NCI-H1436 treated with DMSO at 0.1 percent for 48 hours (cell line): Measurements from ENCODE around the gene TIAM2.

Experiments
- DNase-seq: peaks from one replicate; lab custom pipeline; 2025; lab: John Stamatoyannopoulos, UW

Gene TIAM2

DNA sequence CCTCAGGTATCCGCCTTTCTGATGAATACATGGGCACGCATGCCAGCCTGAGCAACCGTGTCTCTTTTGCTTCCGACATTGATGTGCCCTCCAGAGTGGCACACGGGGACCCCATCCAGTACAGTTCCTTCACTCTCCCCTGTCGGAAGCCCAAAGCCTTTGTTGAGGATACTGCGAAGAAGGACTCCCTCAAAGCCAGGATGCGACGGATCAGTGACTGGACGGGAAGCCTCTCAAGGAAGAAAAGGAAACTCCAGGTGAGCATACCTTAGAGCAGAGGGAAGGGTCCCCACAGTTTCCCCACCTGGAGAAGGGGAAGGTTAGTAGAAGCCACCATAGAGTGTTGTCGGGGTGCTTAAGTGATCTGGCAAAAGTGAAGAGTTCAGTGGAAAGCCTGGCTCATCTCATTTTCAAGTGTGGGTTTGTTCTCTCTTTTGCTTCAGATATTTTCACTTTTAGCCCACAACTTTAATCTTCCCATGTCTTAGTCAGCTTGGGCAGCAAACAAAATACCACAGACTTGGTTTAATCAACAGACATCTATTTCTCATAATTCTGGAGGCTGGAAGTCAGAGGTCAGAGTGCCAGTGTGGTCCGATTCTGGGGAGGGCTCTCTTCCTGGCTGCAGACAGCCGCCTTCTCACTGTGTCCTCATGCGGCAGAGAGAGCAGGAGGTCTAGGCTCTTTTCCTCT, 135.2 kb downstream of the TIAM2 start:
- DNase-seq, result no peak

DNA sequence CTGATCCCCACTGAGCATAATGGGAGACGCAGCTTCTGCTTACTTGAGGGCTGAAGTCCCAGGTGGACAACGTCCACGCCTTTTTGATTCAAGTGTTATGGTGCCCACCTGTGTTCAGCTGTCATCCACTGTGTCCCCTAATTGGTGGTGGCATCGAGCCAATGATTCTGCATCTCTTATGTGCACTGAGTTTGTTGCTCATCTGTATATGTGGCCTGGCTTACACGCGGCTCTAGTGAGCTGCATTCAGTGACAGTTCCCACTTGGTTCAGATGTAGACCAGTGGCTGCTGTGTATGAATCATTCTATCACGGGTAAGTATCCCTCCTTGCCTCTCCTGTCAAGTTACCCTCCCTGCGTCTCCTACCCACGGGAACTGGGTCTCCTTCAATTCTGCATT, 137.5 kb downstream of the TIAM2 start:
- no peak for DNase-seq

DNA sequence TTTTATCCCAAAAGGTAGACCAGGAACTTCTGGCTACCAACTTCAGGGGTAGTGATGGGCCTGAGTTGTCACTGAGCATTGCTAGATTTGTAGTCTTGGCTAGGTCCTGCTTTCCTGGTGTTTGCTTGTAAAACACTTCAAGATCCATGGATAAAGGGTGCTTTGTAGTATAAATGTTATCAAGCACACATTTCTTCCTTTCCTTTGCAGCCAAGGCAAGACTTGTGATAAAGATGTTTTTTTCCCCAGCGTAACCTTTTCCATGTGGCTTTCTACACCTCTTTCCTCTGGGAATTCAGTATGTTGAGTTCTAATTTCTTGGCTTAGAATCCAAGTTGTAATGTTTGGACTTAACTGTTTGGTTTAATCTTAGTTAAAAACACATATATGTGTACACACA, 145.9 kb downstream of the TIAM2 start:
- no peak for DNase-seq

DNA sequence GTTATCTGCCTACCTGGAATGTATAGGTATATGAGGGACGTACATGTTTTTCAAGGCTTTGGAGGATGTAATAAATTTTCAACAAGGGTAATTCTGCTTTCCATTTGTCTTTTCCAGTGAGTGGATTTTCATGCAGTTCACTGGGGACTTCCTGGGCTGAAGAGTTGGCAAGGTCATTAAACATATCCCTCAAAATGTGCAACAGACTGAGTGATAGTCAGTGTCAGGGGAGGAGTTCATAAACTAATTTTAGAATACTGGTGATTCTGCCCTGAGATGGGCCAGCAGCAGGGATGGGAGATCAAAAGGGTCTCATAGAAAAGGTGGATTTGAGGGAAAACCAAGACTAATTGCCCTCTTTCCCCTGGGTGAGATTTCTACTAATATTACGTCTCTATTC, 146.4 kb downstream of the TIAM2 start:
- DNase-seq, result no peak

DNA sequence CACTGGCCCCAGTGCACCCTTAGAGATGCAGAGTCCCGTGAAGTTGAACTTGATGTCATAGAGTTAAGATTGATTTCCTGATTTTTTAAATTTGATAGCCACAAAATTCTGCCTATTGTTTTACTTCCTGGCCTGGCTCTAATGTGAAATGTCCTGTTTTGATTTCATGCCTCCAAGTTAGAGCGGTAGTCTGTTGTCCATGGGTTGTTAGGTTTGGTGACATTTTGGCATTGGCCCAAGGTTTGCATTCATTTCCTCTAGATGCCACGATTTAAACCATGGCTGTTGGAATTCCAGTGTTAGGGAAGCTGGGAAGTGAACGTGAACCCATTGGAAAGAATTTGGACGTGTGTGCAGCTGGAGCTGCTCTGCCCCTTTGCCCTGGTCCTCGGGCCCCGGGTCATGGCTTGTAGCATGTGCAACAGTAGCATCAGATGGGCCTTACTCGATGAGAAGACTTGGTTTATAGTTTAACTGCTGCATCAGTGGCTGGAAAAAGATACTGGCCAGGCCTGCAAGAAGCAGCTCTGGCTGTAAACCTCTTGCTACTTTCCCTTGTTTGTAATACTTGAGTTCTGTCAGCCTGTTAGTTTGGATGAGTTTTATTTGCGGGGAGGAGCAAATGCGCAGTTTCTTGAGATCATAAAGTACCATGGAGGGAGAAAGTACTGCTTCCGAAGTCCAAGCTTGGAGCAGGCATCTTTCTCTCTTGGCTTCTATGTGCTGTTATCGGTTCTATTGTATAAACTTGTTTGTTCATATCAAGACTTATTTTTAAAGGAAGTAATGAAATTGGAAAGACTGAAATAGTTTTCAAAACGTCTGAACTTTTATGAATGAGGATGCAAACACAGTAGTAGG, 147.3 kb downstream of the TIAM2 start:
- no peak for DNase-seq

DNA sequence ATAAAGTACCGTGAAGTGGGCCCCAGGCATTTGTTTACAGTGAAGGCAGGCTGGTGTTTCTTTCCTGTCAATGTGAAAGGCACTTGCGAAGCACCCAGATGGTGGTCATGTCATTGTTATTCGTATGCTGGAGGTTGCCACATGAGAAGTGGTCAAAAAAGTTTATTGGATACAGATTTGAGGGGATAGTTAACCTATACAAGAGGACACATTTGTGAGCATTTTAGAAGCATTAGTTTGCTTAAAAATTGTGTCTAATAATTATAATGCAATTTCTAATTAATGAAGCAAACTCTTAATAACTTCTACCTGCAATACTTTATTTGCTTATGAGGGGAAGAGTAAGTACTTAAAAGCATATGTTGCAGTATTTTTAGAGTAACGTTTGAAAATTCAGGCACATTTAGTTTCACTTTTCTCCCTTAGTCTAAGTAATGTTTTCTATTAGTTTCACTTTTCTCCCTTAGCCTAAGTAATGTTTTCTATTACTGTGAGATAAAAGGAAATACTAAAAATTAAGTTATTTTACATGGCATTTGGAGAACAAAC, 148.0 kb downstream of the TIAM2 start:
- DNase-seq, result no peak

DNA sequence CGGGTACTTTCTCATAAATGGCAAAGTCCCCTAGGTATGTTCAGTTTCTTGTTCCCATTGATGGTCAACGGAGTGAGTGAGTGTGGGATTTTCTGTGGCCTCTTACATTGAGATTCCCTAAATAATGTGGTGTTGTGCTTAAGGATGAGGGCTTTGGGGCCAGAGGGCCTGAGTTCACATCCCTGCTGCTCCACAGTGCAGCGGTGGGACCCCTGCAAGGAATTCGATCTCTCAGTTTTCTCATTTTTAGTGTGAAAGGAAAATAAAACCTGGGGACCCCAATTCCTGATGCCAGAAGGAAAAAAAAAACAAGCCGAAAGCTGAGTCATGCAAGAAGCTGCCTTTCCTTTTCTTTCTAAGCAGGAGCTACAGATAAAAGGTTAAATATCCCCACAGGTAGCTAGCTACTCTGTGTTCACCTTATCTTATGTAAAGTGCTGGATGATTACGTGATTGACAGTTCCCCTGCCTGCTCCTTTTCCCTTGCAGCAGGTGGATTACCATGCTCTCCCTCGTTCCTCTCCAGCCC, 148.5 kb downstream of the TIAM2 start:
- no peak for DNase-seq

DNA sequence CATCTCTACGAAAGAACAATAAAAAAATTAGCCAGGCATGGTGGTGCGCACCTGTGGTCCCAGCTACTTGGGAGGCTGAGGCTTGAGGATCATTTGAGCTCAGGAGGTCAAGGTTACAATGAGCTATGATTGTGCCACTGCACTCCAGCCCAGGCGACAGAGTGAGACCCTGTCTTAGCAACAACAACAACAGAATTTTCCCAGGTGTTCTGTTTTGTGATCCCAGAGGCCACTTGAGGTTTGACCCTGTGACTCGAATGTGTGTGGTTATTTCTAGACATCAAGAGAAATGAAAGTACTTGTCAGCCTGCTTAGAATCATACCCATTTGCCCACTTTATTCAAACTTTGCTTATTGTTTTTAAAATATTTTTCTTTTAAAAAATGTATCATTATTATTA, 151.1 kb downstream of the TIAM2 start:
- no peak for DNase-seq

DNA sequence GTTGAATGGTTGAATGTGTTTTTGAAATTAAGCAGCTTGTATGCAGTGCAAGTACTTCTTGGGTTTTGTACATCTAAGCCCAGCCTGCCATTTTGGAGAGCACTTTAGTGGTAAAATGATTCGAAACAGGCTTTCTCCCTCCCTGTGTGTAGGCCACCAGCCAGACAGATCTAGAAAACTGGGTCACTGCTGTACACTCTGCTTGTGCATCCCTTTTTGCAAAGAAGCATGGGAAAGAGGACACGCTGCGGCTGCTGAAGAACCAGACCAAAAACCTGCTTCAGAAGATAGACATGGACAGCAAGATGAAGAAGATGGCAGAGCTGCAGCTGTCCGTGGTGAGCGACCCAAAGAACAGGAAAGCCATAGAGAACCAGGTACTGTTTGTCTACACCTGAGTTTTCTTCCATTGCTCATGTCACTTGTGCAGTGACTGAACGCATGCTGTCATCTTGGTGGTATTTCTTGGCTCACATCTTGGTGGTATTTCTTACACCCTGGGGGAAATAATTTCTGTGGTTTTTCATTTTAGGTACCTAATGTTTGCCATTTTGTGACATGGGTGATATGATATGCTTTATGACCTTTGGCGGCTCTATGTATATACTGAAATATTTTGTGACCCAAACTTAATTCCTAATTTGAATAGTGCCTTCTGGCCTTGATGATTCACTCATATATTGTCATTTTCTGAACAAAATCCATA, 153.0 kb downstream of the TIAM2 start:
- no peak for DNase-seq

DNA sequence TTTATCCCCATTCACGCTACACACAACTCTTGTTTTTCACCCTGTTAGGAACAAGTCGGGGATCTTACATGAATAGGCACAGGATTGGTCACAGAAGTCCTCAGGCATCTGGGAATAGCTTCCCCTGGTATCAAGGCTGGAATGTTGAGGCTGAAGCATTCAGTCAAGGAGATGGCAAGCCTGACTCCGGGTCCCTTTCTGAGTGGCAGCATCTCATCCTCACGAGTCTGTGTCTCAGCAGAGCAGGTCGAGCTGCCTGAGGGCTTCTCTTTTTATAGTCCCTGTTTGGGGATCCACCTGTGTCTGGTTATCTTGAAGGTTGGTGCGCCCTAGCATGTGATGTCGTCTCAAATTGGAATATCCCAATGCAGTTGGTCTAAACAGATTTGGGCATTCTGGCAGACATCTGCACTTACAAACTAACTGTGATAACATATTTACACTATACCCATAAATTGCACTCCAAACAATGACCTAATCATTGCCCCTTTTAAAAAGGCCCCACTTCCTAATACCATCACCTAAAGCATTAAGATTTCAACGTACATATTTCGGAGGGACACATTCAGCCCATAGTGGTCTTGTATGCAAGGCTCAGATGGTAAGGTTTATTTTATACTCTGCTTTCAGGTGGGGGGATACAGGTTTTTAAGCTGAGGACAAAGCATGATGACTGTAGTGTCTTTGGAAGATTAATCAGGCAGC, 156.0 kb downstream of the TIAM2 start:
- no peak for DNase-seq

DNA sequence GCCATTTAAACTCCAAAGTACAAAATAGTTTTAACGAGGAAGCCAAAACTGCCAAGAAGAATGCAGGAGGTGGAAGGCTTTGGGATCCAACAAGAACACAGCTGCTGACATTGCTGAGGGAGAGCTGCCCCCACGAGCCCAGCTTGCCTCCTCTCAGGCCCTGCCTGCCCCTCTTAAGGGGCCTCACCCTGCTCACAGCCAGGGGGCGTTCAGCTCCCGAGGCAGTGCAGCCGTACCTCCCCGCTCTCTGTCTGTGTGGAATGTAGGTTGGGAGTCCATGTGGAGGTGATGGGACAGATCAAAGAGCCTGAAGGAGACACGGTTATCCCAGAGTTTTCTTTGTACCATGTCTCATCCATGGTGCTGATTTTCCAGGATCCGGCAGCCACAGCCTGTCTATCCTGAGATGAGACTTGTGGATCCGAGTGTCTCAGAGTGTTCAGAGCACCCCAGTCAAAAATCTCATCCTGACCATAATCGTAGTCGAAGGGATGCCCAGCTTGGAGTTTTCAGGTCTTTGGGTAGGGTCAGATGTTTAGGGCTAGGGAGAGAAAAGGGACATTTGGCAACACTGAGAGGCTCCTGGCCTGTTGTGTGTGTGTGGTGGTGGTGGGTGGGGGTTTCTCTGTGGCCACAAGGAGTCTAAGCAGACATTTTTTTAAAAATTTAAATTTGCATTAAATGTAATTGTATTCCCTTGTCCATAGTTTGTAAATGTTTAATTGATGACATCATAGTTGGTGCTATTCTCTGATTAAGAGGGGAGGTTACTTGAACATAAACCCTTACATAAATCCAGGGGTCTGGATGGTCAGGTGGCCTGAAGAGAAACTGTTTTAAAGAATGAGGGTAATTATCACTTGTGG, 157.3 kb downstream of the TIAM2 start:
- DNase-seq, result no peak

DNA sequence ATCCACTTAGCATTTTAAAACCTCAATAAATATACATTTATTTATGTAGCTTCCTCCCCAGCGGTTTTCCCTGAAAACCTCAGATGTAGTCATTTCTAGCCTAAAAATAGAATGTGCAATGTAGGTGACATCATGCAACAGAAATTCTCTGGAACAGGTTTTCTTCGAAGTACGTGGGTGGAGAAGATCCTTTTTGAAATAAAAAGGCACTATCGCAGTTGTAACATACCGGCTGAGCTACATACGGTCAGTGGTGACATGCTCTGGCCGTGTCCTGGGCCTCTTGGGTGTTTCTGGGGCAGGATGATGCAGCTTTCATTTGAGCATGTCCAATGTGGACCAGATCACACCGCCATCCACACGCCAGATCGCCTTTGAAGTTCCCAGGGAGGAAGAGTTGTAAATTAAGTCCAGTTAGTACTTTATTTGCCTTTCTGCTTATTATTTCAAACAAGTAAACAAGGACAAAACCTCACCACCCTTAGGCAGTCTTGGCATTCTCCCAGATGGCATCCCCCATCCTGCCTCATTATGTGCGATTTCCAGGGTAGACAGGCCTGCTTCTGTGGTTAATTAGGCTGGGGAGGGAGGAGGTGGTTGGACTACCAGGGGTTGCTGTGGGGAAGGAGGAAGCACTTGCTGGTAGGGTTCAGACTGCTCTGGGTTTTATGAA, 159.2 kb downstream of the TIAM2 start:
- DNase-seq, result no peak

DNA sequence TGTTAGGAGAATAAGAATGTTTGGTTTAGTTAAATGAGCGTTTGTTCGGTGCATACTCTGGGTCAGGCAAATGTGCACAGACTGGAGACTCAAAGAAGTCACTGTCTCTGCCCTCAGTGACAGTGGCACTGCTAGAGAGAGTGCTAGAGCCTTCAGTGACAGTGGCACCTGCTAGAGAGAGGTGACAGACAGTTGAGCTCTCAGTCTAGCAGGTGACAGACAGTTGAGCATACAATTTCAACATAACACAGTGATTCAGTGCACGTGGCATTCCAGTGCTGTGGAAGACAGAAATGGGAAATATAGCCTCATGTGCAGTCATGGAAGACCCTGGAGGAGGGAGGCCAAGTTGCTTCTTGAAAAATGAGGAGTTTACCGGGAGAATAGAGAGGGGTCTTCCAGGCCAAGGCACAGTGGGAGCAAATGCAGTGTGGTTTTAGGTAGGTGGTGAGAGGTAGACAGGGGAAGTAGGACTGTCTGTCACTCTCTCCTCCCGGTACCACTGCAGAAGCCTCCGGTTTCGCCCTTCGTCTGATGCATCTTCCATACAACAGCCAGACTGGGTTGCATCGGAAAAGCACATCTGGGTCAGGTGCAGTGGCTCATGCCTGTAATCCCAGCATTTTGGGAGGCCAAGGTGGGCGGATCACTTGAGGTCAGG, 160.8 kb downstream of the TIAM2 start:
- DNase-seq, result no peak

DNA sequence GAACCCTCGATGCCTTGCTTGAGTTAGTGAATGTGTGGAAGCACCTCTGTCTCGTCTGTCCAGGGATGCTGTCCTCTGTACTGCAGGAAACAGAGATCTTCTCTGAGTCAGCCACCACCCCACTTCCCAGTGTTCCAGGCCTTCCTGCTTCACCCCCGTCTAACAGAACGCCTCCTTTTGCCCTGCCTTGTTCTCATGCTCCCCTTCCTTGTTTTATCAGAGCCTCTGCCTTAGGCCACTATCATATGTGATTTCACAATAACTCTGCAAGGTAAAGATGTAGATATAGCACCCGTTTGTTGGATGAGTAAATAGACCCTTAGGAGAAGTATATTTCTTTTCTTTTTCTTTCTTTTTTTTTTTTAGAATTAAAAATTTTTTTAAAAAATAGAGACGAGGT, 162.0 kb downstream of the TIAM2 start:
- no peak for DNase-seq

DNA sequence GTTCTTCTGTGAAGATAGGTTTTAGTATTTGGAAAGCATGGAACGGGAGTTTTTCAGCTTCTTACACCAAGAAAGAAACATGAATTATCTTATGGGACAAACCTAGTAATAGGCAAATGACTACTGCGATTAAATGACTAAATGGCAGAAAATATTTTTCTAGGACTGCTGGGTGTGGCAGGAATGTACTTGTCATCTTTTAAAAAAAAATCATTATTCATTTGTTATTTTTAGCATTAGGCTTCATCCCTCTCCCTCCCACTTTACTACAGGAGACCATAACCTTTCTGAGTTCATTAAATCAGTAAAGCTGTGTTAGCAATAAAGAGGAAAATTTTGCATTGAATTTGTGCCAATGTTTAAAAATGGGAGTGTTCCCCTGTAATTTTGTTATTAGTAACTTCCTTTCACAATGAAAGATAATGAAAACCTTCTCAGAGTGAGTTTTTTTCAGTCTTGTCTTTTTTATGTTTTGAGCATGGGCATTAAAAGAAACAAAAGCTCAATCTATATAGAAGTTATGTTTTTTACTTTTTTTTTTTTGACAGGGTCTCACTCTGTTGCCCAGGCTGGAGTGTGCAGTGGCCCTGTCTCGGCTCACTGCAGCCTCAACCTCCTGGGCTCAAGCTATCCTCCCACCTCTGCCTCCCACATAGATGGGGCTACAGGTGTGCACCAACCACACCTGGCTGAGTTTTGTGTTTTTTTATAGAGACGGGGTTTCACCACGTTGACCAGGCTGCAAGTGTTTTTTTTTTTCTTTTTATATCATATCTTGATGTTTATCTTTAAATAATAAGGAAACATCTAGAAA, 163.1 kb downstream of the TIAM2 start:
- DNase-seq, result no peak

DNA sequence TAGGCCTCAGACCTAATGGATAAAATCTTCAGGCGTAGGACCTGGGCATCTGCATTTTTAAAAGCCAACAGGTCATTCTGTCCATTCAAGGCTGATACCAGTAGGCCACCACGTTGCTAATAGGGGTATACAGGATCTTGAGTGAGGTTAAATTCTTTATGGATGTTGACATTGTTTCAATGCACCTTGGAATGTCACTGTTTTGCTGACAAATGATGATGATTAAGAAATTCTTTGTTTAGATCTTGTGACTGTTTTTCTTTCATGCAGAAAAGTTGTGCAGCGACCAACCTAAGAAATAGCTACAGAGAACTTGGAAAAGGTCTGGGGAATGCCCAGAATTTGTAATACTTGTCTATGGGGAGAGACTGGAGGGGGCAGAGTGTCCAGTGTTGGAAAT, 167.6 kb downstream of the TIAM2 start:
- DNase-seq, result no peak

DNA sequence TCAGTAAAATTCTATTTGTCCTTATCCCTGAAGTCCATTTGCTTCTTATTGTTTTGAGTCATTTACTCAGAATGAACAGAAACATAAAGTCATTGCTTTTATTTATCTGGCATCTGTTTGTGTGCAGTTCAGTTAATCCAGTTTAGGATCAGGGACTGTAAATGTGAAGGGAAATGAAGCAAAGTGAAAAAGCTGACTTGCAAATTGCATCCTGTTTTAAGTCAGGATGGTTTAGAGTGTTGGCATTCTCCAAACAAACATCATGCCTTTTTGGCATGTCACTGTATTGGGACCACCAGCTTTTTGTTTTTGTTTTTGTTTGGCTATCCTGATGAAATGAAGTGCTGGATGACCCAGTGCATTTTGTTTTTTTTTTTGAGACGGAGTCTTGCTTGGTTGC, 168.5 kb downstream of the TIAM2 start:
- no peak for DNase-seq

DNA sequence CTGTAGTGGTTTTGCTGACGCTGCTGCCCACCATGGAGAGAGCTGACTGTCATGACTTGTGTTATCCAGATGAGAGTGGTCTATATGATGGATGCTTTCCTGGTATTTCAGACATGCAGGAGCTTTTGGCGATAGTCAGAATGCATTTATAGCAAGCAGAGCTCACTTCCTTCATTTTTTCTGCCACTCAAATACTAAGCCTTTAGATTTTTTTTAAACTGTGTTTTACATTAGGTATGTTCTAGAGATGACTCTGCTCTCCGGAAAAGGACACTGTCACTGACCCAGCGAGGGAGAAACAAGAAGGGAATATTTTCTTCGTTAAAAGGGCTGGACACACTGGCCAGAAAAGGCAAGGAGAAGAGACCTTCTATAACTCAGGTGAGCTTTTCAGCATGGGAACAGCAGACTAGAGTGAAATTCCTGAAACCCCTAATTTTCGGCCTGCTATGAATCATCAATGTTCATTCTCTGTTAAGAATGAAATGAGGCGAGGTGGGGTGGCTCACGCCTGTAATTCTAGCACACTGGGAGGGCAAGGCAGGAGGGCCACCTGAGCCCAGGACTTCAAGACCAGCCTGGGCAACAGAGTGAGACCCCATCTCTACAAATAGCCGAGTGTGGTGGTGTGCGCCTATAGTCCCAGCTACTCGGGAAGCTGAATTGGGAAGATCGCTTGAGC, 170.1 kb downstream of the TIAM2 start:
- no peak for DNase-seq
